Stimulated activated naive B cell treated with anti-CD40 and anti-IgM and Interleukin-4, amounts not matched to agents 10 μg/mL and 1 μg/mL and 100 μg/mL, for 72 hours (primary cell): ENCODE data around the gene IFT43.

Experiments used
- ATAC-seq, 2 donors: fragments of 150-1000 bp; cut with Tn5 transposase; replicated peaks; 2 replicates each; pipeline ENCODE4 v1.10.0; 2021; ENCODE audit warnings: moderate library complexity in 1 of 2
- DNase-seq: peaks from one replicate; pipeline ENCODE4 v3.0.0; 2021
- H3K27ac Mint-ChIP-seq: one replicate; pipeline ENCODE4 v1.8.0; 2022; ENCODE audit warnings: mild to moderate bottlenecking, mixed read lengths
- H3K27me3 Mint-ChIP-seq, 2 donors: one replicate each; pipeline ENCODE4 v1.8.0; 2022; ENCODE audit warnings: mixed read lengths in 2 of 2
- H3K36me3 Mint-ChIP-seq, 2 donors: one replicate each; pipeline ENCODE4 v1.8.0; 2022; ENCODE audit warnings: mixed read lengths in 2 of 2, mild to moderate bottlenecking in 1 of 2
- H3K4me1 Mint-ChIP-seq, 2 donors: one replicate each; pipeline ENCODE4 v1.8.0; 2022; ENCODE audit warnings: mixed read lengths in 2 of 2, mild to moderate bottlenecking in 1 of 2
- H3K4me3 Mint-ChIP-seq, 2 donors: one replicate each; pipeline ENCODE4 v1.8.0; 2022; ENCODE audit warnings: mild to moderate bottlenecking in 2 of 2, mixed read lengths in 2 of 2, moderate library complexity in 1 of 2
- H3K9me3 Mint-ChIP-seq, 2 donors: one replicate each; pipeline ENCODE4 v1.8.0; 2022; ENCODE audit warnings: mixed read lengths in 2 of 2, mild to moderate bottlenecking in 1 of 2

IFT43 gene

GRCh38 chr14:76012354-76012753, 26.8 kb downstream of the IFT43 start:
- Mint-ChIP-seq H3K9me3 (peaks cover 2 to 7% of the 10 kb centered on the region in 2 donors), H3K4me3 (no peak overlapping the region), H3K4me1 (peaks cover 3 to 12% of the 10 kb centered on the region in 2 donors), H3K27me3 (no peaks in the 10 kb centered on the region), H3K36me3 (peaks cover 26 to 65% of the 10 kb centered on the region in 2 donors), H3K27ac (no peak overlapping the region)
- no peak for ATAC-seq
- no peak for DNase-seq

DNA sequence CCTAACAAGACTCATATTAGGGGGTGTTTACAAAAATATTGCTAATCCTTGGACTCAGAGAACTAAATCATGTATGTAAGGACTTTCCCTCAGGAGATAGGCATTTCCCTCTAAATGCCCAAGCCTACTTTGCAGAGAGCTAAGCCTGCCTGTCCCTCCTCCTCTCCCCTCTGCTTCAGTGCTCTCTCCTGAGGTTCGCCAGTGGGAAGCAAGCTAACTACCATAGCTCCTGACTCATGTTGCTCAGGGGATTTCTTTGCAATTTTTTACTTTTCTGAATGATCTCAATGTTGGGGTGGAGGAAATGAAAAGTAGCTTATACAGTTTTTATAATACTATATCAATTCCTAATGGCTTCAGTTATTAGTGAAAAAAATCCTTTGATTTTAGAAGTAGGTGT, 29.6 kb downstream of the IFT43 start:
- peaks cover 3 to 12% of the 10 kb centered on the region in 2 donors for H3K4me1 Mint-ChIP-seq
- peaks cover 14 to 33% of the 10 kb centered on the region in 2 donors for H3K9me3 Mint-ChIP-seq
- peaks cover 50 to 80% of the 10 kb centered on the region in 2 donors for H3K36me3 Mint-ChIP-seq
- no peak overlapping the region for H3K4me3 Mint-ChIP-seq
- DNase-seq (no peak), ATAC-seq (no peak)
- no peak overlapping the region for H3K27ac Mint-ChIP-seq
- H3K27me3 Mint-ChIP-seq, result no peaks in the 10 kb centered on the region

- DNase-seq (no peak), ATAC-seq (no peak)
- no peaks in the 10 kb centered on the region for H3K27me3 Mint-ChIP-seq
- H3K27ac Mint-ChIP-seq, result no peak overlapping the region
- H3K4me1 Mint-ChIP-seq, result peaks cover 3 to 12% of the 10 kb centered on the region in 2 donors
- peaks cover 19 to 37% of the 10 kb centered on the region in 2 donors for H3K9me3 Mint-ChIP-seq
- H3K36me3 Mint-ChIP-seq, result peaks cover 55 to 83% of the 10 kb centered on the region in 2 donors
- H3K4me3 Mint-ChIP-seq, result no peak overlapping the region
Observed at GRCh38 chr14:76015668-76016067, 30.1 kb downstream of the IFT43 start.

DNA sequence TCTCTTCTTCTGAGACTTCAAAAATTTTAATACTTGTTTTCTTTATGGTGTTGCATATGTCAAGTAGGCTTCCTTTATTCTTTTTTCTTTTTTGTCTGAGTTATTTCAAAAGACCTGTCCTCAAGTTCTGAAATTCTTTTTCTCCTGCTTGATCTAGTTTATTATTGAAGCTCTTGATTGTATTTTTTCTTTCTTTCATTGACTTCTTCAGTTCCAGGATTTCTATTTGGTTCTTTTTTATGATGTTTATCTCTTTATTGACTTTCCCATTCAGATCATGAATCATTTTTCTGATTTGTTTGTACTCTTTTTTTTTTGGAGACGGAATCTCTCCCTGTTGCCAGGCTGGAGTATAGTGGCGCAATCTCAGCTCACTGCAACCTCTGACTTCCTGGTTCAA, 34.1 kb downstream of the IFT43 start:
- DNase-seq (no peak), ATAC-seq (no peak)
- H3K9me3 Mint-ChIP-seq, result peaks cover 19 to 38% of the 10 kb centered on the region in 2 donors
- H3K36me3 Mint-ChIP-seq, result peaks cover 52 to 68% of the 10 kb centered on the region in 2 donors
- H3K27me3 Mint-ChIP-seq, result no peaks in the 10 kb centered on the region
- no peak overlapping the region for H3K4me3 Mint-ChIP-seq
- H3K4me1 Mint-ChIP-seq, result peaks cover 3 to 12% of the 10 kb centered on the region in 2 donors
- no peak overlapping the region for H3K27ac Mint-ChIP-seq

- DNase-seq (no peak), ATAC-seq (no peak)
- Mint-ChIP-seq H3K27me3 (no peaks in the 10 kb centered on the region), H3K4me3 (no peak overlapping the region), H3K4me1 (no peaks in the 10 kb centered on the region), H3K36me3 (peaks cover 51 to 63% of the 10 kb centered on the region in 2 donors), H3K9me3 (peaks cover 14 to 25% of the 10 kb centered on the region in 2 donors), H3K27ac (no peak overlapping the region)
Observed at GRCh38 chr14:76022991-76023390, 37.4 kb downstream of the IFT43 start.

DNA sequence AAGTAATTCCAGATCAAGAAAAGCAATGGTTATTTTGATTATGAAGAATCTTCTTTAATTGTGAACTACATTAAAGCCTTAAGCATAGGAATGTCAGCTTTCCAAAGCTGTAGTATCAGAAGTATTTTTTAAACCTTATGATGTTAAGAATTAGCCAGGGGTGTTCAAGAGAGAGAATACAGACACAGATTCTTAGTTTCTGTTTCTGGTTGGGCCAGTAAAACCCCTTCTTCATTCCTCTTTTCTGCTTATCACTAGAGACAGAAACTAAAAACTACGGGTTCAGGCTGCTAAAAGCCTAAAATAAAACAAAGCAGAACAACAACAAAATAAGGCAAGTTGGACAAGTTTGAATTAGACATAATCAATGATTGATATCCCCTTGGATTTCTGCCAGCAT, 38.2 kb downstream of the IFT43 start:
- H3K36me3 Mint-ChIP-seq, result peaks cover 45 to 62% of the 10 kb centered on the region in 2 donors
- H3K27me3 Mint-ChIP-seq, result no peaks in the 10 kb centered on the region
- H3K4me1 Mint-ChIP-seq, result no peaks in the 10 kb centered on the region
- DNase-seq, result no peak
- H3K27ac Mint-ChIP-seq, result no peak overlapping the region
- no peak for ATAC-seq
- H3K9me3 Mint-ChIP-seq, result peaks cover 12 to 20% of the 10 kb centered on the region in 2 donors
- H3K4me3 Mint-ChIP-seq, result no peak overlapping the region

- ATAC-seq, result no peak
- Mint-ChIP-seq H3K9me3 (peaks cover 10 to 14% of the 10 kb centered on the region in 2 donors), H3K27me3 (no peaks in the 10 kb centered on the region), H3K27ac (no peak overlapping the region), H3K36me3 (peaks cover 39 to 59% of the 10 kb centered on the region in 2 donors), H3K4me3 (no peak overlapping the region), H3K4me1 (no peaks in the 10 kb centered on the region)
- no peak for DNase-seq
Observed at GRCh38 chr14:76024211-76024907, 38.8 kb downstream of the IFT43 start.

DNA sequence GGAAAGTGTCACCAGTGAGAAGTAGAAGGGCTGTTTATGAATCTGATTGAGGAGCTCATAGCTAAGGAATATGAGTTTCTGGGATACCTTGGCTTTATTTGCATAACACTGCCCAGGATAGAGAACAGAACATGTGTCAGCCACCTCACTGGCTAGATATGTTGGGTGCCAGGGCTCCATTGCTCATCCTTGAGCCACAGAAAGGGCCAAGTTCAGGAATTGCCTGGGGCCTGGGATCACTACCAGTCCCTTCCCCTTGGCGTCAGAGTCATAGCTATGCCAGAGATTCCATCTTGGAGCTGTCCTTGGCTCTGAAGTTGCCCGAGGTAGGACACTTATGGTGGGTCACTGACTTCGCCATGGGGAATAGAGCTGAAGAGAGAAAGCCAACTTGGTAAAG, 49.0 kb downstream of the IFT43 start:
- no peaks in the 10 kb centered on the region for H3K27me3 Mint-ChIP-seq
- ATAC-seq (no peak), DNase-seq (no peak)
- H3K4me1 Mint-ChIP-seq, result no peaks in the 10 kb centered on the region
- no peak overlapping the region for H3K27ac Mint-ChIP-seq
- H3K4me3 Mint-ChIP-seq, result no peak overlapping the region
- H3K9me3 Mint-ChIP-seq, result no peaks in the 10 kb centered on the region
- H3K36me3 Mint-ChIP-seq, result peaks cover 9% of the 10 kb centered on the region in 2 donors

GRCh38 chr14:76040704-76041103, 55.1 kb downstream of the IFT43 start:
- Mint-ChIP-seq H3K27me3 (no peaks in the 10 kb centered on the region), H3K4me1 (peaks cover 0 to under 1% of the 10 kb centered on the region in 2 donors), H3K27ac (no peak overlapping the region), H3K4me3 (no peak overlapping the region), H3K36me3 (peaks cover 3 to 5% of the 10 kb centered on the region in 2 donors), H3K9me3 (no peaks in the 10 kb centered on the region)
- no peak for ATAC-seq
- no peak for DNase-seq

DNA sequence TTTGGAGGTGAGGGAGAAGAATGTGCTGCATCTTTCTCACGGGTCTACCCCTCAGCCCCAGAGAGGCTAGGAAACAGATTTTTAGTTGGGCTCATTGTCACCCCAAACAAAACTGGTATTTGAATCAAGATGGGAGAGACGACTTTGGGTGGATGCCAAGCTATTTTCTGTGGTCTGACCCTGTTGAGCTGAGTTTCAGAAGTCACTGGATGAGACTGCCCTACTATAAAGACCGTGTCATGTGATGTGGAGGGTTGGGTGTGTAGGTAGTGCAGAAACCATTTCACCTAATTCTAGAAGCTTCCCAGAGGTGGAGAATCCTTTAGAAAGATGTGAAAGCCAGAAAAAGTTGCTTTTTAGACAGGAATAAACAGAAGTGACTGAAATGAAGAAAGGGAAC, 60.2 kb downstream of the IFT43 start:
- ATAC-seq, result no peak
- Mint-ChIP-seq H3K9me3 (no peaks in the 10 kb centered on the region), H3K4me1 (peaks cover 3 to 7% of the 10 kb centered on the region in 2 donors), H3K4me3 (no peak overlapping the region), H3K36me3 (peaks cover 1 to 5% of the 10 kb centered on the region in 2 donors), H3K27ac (peak overlapping the region; percentile 38), H3K27me3 (no peaks in the 10 kb centered on the region)
- no peak for DNase-seq

GRCh38 chr14:76050250-76050649, 64.7 kb downstream of the IFT43 start:
- H3K36me3 Mint-ChIP-seq, result peaks cover 1 to 5% of the 10 kb centered on the region in 2 donors
- no peak overlapping the region for H3K27ac Mint-ChIP-seq
- no peaks in the 10 kb centered on the region for H3K9me3 Mint-ChIP-seq
- no peaks in the 10 kb centered on the region for H3K27me3 Mint-ChIP-seq
- ATAC-seq (no peak), DNase-seq (no peak)
- H3K4me3 Mint-ChIP-seq, result no peak overlapping the region
- peaks cover 3 to 7% of the 10 kb centered on the region in 2 donors for H3K4me1 Mint-ChIP-seq

GRCh38 chr14:76050797-76051392, 65.3 kb downstream of the IFT43 start:
- no peak overlapping the region for H3K4me3 Mint-ChIP-seq
- H3K36me3 Mint-ChIP-seq, result peaks cover 1 to 3% of the 10 kb centered on the region in 2 donors
- ATAC-seq (peak; percentile 65 to 71), DNase-seq (peak; percentile 48)
- no peaks in the 10 kb centered on the region for H3K9me3 Mint-ChIP-seq
- H3K27me3 Mint-ChIP-seq, result no peaks in the 10 kb centered on the region
- H3K27ac Mint-ChIP-seq, result no peak overlapping the region
- peaks cover 2 to 5% of the 10 kb centered on the region in 2 donors for H3K4me1 Mint-ChIP-seq

DNA sequence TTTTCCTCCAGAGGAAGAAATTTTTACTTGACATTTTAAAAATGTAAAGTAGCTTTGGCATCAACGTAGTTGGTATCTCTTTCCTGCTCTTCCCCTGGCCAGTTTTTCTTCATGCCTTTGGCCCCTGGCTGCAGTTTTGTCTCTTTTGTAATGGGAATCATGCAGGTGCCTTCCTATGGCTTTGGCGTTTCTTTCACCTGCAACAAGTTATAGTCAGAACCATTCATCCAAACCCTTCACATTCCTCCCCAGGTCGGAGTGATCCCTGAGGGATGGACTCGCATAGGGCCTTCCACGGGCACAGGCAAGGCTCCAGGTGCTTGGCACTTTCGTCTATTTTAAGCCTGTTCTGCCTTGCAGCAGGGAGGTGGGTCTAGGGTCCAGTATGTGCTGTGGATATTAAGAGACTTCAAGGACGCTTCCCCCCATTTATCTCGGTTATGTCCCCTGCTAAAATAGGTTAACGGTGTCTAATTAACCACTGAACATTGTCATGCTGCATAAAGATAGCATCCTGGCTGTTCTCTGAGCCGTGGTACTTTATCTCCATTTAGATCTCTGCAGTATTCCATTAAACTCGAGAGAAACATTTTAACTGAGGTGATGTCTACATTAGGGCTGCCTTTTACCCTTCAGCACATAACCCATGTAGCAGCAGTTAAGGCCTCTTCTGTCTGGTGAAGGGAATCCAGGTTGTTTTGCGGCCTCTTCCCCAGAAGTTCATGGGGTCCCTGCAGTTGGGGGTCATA, 66.3 kb downstream of the IFT43 start:
- ATAC-seq (no peak), DNase-seq (no peak)
- Mint-ChIP-seq H3K27ac (no peak overlapping the region), H3K27me3 (no peaks in the 10 kb centered on the region), H3K36me3 (peaks cover 0 to 1% of the 10 kb centered on the region in 2 donors), H3K4me1 (no peaks in the 10 kb centered on the region), H3K9me3 (no peaks in the 10 kb centered on the region), H3K4me3 (no peak overlapping the region)

- Mint-ChIP-seq H3K27me3 (no peaks in the 10 kb centered on the region), H3K27ac (no peak overlapping the region), H3K4me3 (no peak overlapping the region), H3K36me3 (peaks cover under 1 to 3% of the 10 kb centered on the region in 2 donors), H3K4me1 (no peaks in the 10 kb centered on the region), H3K9me3 (no peaks in the 10 kb centered on the region)
- ATAC-seq, result no peak
- DNase-seq, result no peak
Observed at GRCh38 chr14:76053572-76054355, 68.2 kb downstream of the IFT43 start.
